HUES6 (cell line): Measurements from ENCODE around the gene CYP8B1.
"Not testable (repeated sequence)": the region's sequence is repeated elsewhere in the genome, so short reads cannot be mapped to it uniquely, and the experiment has no call there.

ENCODE experiments used
- H3K27ac ChIP-seq: 2 replicates; pipeline ENCODE4 v1.7.0; 2013; ENCODE audit warnings: low read depth, mild to moderate bottlenecking, low read length, inconsistent platforms
- H3K27me3 ChIP-seq: 2 replicates; pipeline ENCODE4 v1.6.1; 2013; ENCODE audit warnings: low read length; ENCODE audit not compliant: control insufficient read depth, insufficient read depth
- H3K36me3 ChIP-seq: 2 replicates; pipeline ENCODE4 v1.6.1; 2013; ENCODE audit warnings: low read length; ENCODE audit not compliant: control insufficient read depth, insufficient read depth
- H3K4me1 ChIP-seq: 2 replicates; pipeline ENCODE4 v1.6.1; 2013; ENCODE audit warnings: low read length; ENCODE audit not compliant: control insufficient read depth, insufficient read depth
- H3K4me3 ChIP-seq: 2 replicates; pipeline ENCODE4 v1.5.1; 2013; ENCODE audit warnings: low read depth, low read length
- H3K9ac ChIP-seq: one replicate; pipeline ENCODE4 v1.6.1; 2013; ENCODE audit warnings: mild to moderate bottlenecking, low read length
- H3K9me3 ChIP-seq: 2 replicates; pipeline ENCODE4 v1.6.1; 2013; ENCODE audit warnings: low read depth, low read length; ENCODE audit not compliant: control insufficient read depth, insufficient read depth

CYP8B1 gene

DNA sequence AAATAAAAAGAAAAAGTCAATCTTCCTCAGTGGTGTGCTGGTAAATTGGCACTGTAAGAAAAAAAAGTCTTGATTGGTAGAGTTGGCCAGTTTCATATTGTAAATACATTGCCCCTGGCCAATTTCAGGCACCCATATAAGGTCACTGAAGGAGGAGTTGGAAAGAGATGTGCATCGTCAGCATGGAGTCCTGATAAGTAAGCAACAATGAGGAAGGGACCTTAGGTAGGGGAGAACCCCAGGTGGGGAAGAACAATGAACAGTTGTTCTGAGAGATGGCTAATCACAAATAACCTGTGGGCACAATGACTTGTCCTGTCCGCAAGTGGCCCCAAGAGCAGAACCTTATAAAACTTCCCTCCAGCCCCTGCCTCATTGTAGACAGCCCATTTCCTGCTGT is 8.6 kb upstream of the CYP8B1 start:
- H3K27me3 ChIP-seq, result no peaks in the 10 kb centered on the region
- peaks cover 26% of the 10 kb centered on the region for H3K4me1 ChIP-seq
- H3K9ac ChIP-seq, result no peak overlapping the region
- H3K27ac ChIP-seq, result no peak overlapping the region
- no peak overlapping the region for H3K4me3 ChIP-seq
- no peaks in the 10 kb centered on the region for H3K9me3 ChIP-seq
- no peaks in the 10 kb centered on the region for H3K36me3 ChIP-seq

DNA sequence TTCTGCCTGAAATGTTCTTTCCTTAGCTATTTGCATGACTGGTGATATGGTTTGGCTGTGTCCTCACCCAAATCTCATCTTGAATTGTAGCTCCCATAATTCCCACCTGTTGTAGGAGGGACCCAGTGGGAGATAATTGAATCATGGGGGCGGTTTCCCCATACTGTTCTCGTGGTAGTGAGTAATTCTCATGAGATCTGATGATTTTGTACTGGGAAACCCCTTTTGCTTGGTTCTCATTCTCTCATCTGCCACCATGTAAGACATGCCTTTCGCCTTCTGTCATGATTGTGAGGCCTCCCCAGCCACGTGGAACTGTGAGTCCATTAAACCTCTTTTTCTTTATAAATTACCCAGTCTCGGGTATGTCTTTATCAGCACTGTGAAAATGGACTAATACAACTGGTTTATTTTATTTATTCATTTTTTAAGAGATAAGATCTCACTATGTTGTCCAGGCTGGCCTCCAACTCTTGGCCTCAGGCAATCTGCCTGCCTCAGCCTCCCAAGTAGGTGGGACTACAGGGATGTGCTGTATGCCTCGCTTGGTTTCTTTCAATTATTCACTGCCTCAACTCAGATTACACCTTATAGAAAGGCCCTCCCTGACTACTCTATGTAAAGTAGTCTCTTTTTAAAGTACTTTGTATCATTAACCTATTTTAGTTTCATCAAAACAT is 7.7 kb upstream of the CYP8B1 start:
- peaks cover 26% of the 10 kb centered on the region for H3K4me1 ChIP-seq
- H3K27me3 ChIP-seq, H3K36me3 ChIP-seq, H3K9ac ChIP-seq, H3K27ac ChIP-seq, H3K9me3 ChIP-seq, H3K4me3 ChIP-seq: not testable (repeated sequence)

DNA sequence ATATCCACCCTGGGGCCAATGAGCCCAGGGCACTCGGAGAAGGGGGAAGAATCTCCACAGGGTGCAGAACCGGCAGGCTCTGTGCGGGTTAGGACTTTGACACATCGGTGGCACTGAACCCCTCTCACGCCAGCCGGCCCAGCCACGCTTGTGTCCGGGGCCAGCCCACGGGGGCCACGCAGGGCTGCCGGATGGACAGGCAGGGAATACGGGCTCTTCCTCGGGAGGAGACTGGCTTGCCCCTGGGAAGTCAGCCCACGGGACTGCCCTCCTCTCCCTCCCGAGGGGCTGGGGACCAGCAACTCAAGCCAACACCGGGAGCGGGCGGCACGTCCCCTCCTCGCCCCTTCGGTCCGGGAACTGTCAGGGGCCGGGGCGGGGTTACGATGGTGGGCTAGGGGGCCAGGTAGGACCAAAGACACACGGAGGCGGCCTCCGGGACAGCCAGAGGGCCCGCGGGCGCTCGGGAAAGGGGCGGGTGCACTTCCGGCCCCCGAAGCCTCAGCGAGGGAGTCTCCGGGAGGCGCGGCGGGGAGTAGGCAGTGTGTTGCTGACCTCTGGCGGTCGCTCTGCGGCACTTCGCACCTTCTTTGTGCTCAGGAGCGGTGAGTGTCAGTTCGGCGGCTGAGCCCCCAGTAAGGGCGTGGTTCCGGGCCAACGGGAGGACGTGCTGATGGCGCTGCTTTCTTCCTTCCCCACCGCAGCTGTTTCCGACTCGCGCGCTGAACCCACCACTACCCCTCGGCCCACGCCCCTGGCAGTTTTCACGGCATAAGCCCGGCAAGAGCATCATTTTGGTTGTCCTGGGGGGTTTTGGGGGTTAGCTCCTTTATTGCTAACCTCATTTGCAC is 5.1 kb upstream of the CYP8B1 start:
- peak overlapping the region; percentile 57 for H3K4me3 ChIP-seq
- H3K36me3 ChIP-seq, result no peaks in the 10 kb centered on the region
- peaks cover 18% of the 10 kb centered on the region for H3K4me1 ChIP-seq
- no peaks in the 10 kb centered on the region for H3K9me3 ChIP-seq
- 0 out of 2 replicates have a peak, but pooled peaks cover 5% of the 10 kb centered on the region for H3K27me3 ChIP-seq
- H3K27ac ChIP-seq, result no peak overlapping the region; the same call in 1 of the 2 replicates
- H3K9ac ChIP-seq, result peak overlapping the region; percentile 60

DNA sequence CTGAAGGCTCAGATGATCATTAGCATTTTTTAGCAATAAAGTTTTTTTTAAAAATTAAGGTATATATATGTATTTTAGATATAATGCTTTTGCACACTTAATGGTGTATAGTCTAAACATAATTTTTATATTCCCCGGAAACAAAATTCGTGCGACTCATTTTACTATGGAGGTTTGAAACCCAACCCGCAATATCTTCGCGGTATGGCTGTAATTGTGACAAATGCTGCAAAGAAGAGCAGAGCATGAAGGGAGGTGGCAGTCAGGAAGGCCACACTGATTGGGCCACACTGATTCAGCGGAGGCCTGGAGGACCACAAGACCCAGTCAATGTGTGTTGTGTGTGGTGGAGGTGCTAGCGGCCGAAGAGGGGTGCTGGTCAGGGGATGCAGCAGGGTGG is 4.5 kb upstream of the CYP8B1 start:
- Histone ChIP-seq H3K36me3 (no peaks in the 10 kb centered on the region), H3K9me3 (no peaks in the 10 kb centered on the region), H3K27ac (no peak overlapping the region), H3K4me3 (peak overlapping the region; percentile 57), H3K9ac (no peak overlapping the region), H3K4me1 (peaks cover 15% of the 10 kb centered on the region), H3K27me3 (0 out of 2 replicates have a peak, but pooled peaks cover 5% of the 10 kb centered on the region)

DNA sequence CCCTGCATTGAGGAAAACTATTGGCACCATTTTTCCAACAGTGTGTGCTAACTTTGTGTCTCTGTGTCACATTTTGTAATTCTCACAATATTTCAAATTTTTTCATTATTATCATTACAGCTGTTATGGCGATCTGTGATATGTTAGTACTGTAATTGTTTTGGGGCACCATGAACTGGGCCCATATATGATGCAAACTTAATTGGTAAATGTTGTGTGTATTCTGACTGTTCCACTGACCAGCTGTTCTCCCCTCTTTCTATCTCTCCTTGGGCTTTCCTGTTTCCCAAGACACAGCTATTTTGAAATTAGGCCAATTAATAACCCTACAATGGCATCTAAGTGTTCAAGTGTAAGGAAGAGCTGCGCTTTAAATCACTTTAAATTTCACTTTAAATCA is 2.2 kb upstream of the CYP8B1 start:
- Histone ChIP-seq H3K4me1 (peaks cover 11% of the 10 kb centered on the region), H3K4me3 (no peak overlapping the region), H3K27me3 (0 out of 2 replicates have a peak, but pooled peaks cover 5% of the 10 kb centered on the region), H3K9me3 (no peaks in the 10 kb centered on the region), H3K36me3 (no peaks in the 10 kb centered on the region), H3K9ac (no peak overlapping the region), H3K27ac (no peak overlapping the region)

DNA sequence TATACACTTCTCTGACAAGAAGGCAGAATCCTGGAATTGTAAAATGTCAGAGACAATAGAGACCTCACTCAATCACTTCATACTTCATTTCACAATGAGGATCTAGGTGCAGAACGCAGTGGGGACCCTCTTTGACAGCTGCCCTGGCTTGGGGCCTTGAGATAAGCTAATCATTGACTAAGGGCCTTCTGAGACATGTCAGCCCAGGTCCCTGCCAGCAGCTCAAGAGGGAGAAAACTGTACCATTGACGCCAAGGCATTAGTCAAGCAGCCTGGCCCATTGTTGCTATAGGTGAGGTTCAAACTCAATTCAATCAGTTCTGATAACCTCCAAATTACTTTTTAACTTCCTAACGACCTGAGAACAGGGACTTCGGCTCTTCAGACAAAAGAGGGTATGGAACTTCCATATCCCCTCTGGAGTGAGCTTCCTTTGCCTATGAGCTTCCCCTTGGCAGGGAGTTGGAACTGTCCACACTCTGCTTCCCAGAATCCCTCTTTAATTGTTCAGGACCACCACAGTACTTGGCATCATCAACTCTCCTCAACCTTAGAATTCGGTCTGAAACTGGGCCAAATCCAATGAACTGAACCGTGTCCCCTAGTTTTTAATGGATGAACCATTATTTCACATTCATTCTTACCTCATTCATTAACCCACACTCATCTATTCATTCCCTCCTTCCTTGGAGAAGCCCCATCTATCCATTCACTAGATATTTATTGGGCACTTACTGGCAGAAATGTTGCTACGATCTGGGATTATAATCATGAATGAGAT is 1.5 kb upstream of the CYP8B1 start:
- Histone ChIP-seq H3K4me1 (peaks cover 11% of the 10 kb centered on the region), H3K9ac (no peak overlapping the region), H3K27me3 (0 out of 2 replicates have a peak, but pooled peaks cover 5% of the 10 kb centered on the region), H3K27ac (no peak overlapping the region), H3K36me3 (no peaks in the 10 kb centered on the region), H3K9me3 (no peaks in the 10 kb centered on the region), H3K4me3 (no peak overlapping the region)

DNA sequence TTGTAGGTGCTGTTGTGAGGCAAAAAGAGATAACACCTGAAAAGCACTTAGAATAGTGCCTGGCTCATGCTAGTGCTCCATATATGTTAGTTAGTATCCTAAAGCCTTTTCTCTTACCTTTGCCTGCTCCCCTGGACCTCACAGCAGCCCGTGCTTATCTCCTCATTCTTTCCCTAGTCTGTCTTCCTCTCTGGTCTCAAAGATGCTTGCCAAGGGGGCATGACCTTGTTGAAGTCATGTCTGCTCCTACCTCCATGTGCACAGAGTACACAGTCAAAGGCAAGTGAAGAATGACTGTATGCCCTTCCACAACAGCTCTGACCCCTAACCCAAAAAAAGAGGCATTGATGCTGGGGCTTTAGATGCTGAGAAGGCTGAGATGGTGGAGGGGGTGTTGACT is 722 bp upstream of the CYP8B1 start:
- H3K36me3 ChIP-seq, result no peaks in the 10 kb centered on the region
- H3K9me3 ChIP-seq, result no peaks in the 10 kb centered on the region
- no peak overlapping the region for H3K4me3 ChIP-seq
- H3K9ac ChIP-seq, result no peak overlapping the region
- no peak overlapping the region for H3K27ac ChIP-seq
- peaks cover 7% of the 10 kb centered on the region for H3K4me1 ChIP-seq
- H3K27me3 ChIP-seq, result 0 out of 2 replicates have a peak, but pooled peaks cover 5% of the 10 kb centered on the region

DNA sequence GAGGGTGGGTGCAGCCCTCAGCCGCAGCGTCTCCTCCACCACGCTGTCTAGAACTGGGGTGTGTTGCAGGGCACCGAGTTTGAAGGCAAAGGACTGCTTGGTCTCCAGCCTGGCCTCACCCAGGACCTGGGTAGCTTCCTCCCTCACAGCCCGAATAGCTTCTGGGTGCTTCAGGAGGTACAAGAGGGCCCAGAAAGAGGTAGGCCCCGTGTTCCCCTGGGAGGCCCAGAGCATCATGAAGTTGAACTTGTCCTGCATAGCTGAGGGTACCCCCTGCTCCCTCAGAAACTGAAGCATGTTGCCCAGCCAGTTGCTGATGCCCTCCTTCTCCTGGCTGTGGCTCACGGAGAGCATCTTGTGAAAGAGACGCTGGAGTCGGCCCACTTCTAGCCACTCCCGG is 930 bp downstream of the CYP8B1 start:
- 0 out of 2 replicates have a peak, but pooled peaks cover 5% of the 10 kb centered on the region for H3K27me3 ChIP-seq
- no peak overlapping the region for H3K27ac ChIP-seq
- no peaks in the 10 kb centered on the region for H3K9me3 ChIP-seq
- no peaks in the 10 kb centered on the region for H3K36me3 ChIP-seq
- H3K4me3 ChIP-seq, result no peak overlapping the region
- no peak overlapping the region for H3K9ac ChIP-seq
- H3K4me1 ChIP-seq, result no peaks in the 10 kb centered on the region

DNA sequence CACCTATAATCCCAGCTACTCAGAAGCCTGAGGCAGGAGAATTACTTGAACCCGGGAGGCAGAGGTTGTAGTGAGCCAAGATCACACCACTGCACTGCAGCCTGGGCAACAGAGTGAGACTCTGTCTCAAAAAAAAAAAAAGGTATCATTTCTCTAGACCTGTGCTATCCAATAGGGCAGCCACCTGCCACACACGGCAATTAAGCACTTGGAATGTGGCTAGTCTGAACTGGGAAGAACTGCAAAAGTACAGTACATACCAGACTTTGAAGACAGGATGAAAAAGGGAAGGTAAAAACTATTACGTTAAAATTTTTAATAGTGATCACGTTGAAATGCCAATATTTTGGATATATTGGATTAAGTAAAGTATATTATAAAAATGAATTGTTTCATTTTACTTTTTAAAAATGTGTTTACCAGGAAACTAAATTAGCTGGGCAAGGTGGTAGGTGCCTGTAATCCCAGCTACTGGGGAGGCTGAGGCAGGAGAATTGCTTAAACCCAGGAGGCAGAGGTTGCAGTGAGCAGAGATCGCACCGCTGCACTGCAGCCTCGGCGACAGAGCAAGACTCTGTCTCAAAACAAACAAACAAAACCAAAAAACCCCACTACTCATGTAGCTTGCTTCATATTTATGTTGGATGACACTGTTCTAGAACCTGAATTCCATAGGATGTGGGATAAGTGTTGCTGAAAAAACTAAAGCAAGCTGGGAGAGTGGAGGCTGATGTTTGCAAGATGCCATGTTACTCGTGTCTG is 2.3 kb downstream of the CYP8B1 start:
- H3K36me3 ChIP-seq, result no peaks in the 10 kb centered on the region
- H3K4me1 ChIP-seq, result no peaks in the 10 kb centered on the region
- no peak overlapping the region for H3K4me3 ChIP-seq
- no peak overlapping the region for H3K27ac ChIP-seq
- no peak overlapping the region for H3K9ac ChIP-seq
- H3K27me3 ChIP-seq, result 0 out of 2 replicates have a peak, but pooled peaks cover 5% of the 10 kb centered on the region
- H3K9me3 ChIP-seq, result no peaks in the 10 kb centered on the region

DNA sequence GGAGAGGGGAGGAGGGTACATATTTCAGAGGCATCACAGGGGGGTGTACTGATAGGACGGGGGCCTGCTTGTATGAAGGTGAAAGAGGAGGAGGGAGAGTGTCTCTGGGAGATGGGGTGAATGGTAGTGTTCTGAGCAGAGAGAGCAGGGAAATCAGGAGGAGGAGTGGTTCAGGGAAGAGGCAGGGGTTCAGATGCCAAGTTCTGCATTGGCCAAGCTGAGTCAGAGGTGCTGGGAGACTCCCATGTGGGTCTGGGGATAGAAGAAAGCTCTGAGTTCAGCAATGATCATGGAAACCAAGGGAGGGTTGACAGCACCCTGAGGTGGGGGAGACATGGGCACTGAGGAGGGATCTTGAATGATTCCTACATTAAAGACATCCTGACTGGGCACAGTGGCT is 3.0 kb downstream of the CYP8B1 start:
- no peak overlapping the region for H3K27ac ChIP-seq
- H3K9me3 ChIP-seq, result no peaks in the 10 kb centered on the region
- no peak overlapping the region for H3K9ac ChIP-seq
- no peaks in the 10 kb centered on the region for H3K36me3 ChIP-seq
- 0 out of 2 replicates have a peak, but pooled peaks cover 5% of the 10 kb centered on the region for H3K27me3 ChIP-seq
- H3K4me3 ChIP-seq, result no peak overlapping the region
- no peaks in the 10 kb centered on the region for H3K4me1 ChIP-seq
